ENCODE results near the gene RAC2.
"Not testable (repeated sequence)": the region's sequence is repeated elsewhere in the genome, so short reads cannot be mapped to it uniquely, and the experiment has no call there.

The RAC2 gene

DNA sequence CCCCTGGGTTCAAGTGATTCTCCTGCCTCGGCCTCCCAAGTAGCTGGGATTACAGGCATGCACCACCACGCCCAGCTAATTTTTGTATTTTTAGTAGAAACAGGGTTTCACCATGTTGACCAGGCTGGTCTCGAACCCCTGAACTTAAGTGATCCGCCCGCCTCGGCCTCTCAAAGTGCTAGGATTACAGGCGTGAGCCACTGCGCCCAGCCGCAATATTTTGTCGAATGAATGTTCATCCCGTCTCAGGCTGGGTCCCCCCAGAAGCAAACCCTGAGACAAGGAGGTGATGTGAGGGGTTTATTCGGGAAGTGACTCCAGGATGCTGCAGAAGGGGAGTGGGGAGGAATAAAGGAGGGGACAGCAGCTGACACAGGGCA is 10.7 kb downstream of the RAC2 start:
- DNase-seq = not testable (repeated sequence)

DNA sequence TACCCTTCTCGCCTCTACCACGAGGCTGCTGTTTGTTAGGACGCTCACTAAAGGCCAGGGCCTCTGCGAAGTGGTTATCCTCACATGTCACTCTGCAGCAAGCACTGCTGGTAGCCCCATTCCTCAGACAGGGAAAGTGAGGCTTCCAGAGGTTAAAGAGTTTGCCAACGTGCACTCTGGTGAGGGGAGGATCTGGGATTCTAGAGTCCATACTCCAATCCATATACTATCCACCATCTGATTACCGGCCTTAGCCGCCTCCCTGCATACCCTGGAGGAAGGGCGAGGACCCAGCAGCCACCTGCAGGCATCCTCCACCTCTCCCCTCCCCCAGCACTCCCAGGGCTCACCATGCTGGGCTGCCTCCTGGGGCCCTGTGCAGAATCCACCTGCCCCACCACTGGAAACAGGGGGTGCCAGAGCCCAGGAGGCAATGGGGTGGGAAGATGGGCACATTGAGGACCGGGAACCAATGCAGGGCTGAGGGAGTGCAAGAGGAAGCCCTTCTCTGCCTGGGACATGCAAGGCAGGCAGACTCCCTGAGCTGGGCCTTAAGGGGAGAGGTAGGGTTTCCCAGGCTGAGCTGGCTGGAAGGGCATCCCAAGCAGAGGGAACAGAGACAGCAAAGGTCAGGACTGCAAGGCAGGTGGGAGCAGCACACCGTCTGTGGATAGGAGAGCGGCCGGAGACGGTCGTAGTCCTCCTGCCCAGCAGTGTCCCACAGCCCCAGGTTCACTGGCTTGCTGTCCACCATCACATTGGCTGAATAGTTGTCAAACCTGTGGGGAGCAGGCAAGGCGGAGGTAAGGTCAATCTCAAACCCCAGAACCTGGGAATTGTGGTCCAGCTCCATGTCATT is 11.7 kb downstream of the RAC2 start:
- no peak for DNase-seq

DNA sequence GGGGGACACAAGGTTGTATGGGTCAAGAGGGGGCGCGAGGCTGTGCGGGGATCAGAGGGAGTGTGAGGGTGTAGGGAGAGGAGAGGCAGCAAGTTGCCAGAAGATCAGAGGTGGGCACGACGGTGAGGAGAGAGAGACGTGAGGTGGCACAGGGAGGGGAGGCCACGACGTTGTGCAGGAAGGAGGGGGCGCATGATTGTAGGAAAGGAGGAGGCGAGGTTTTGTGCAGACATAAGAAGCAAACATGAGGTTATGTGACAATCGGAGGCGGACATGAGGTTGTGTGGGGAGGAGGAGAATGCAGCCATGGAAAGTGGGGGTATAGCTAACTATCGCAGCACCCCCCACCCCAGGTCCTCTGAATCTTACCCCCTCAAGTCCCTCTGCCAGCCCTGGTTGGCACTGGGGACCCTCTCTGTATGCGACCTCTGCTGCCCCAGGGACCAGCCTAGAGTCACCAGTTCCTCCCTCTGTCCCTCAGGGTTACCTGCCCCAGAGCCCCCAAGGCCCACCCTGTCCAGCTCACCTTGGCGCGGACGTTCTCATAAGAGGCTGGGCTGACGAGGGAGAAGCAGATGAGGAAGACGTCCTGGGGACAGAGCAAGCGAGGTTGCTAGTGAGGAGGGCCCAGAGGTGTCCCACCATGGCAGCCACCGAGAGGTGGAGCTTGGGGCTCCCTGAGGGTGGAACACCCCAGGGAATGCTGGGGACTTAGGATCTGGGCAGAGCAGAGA is 12.5 kb downstream of the RAC2 start:
- no peak for DNase-seq

DNA sequence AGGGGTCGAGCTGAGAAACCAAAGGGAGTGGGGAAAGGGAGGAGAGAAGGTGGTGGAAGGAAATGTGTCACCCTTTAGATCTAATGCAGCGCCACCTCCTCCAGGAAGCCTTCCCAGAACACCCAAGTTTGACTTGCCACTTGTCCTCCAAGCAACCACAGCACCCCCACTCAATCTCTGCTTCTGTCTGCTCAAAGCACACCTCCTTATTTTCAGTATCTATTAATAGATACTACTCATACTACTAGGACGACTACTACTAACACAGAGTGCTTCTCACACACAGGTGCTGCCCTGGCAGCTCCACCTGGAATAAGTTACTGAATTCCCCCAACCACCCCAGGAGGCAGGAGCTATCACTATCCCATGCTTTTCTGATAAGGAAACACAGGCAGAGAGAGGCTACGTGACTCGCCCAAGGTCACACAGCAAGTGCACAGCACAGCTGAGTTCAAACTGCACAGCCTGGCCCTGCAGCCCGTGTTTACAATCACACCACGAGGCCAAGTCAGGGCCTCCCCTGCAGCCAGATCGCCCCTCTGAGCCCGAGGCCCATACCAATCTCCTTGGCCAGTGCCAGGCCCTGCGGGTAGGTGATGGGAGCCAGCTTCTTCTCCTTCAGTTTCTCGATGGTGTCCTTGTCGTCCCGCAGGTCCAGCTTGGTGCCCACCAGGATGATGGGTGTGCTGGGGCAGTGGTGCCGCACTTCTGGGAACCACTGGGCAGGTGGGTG is 13.2 kb downstream of the RAC2 start:
- no peak for DNase-seq

GRCh38 chr22:37229805-37230672 is 14.0 kb downstream of the RAC2 start:
- DNase-seq = peak; percentile 73

GRCh38 chr22:37229012-37229804 is 14.9 kb downstream of the RAC2 start:
- no peak for DNase-seq

DNA sequence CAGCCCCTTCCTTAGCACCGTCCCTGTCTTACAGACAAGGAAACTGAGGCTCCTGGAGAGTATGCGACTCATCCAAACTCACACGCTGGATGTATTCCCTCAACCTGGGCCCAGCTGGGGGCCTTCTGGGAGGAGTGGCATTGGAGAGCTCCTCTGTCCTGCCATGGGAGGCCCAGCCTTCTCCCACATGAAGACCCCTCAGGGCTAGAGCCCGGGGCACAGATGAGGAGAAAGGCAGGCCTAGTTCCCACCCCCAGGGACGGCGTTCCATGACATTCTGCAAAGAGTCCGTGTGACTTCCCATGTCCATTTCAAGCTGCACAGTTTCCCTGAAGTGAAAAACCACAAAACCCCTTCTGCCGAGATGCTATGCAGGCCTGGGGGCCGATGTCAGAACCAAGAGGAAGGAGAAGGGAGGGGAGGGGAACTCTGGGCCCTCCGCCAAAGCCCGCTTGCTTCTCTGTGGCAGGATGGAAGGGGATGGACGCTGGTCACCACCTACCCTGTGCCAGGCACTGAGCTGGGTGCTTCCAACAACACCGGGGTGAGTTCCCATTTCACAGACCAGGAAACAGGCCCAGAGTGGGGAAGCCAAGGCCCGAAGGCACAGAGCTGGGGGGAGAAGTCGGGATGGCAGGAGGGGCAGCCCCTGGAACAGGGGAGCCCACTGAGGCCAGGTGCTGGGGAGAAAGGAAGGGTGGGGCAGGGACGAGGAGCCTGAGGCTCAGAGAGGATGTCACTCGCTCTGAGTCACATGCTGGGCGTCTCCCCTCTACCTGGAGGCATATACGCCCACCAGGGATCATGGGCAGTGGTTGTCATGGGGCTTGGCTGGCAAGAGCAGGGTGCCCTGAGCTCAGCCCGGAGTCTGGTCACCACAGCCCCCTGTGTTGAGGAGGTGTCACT is 15.7 kb downstream of the RAC2 start:
- DNase-seq = peak; percentile 31

DNA sequence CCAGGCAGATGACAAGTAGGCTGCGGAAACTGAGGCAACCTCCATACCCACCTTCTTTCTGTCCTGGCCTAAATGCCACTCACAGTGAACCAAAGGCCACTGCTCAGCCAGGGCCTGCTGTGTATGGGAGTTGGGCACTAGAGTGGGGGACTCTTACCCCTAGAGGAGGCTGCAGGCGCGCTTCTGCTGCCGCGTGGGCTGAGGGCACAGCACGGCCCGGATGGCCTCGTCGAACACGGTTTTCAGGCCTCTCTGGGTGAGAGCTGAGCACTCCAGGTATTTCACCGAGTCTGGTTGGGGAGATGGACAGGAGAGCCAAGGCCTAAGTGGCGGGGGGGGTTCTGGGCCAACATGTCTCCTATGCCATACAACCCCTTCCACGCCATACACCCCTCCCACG is 17.6 kb downstream of the RAC2 start:
- no peak for DNase-seq

- DNase-seq = no peak
Measured at GRCh38 chr22:37226087-37226486, 18.0 kb downstream of the RAC2 start.

- no peak for DNase-seq
Measured at GRCh38 chr22:37225481-37225880, 18.6 kb downstream of the RAC2 start.

DNA sequence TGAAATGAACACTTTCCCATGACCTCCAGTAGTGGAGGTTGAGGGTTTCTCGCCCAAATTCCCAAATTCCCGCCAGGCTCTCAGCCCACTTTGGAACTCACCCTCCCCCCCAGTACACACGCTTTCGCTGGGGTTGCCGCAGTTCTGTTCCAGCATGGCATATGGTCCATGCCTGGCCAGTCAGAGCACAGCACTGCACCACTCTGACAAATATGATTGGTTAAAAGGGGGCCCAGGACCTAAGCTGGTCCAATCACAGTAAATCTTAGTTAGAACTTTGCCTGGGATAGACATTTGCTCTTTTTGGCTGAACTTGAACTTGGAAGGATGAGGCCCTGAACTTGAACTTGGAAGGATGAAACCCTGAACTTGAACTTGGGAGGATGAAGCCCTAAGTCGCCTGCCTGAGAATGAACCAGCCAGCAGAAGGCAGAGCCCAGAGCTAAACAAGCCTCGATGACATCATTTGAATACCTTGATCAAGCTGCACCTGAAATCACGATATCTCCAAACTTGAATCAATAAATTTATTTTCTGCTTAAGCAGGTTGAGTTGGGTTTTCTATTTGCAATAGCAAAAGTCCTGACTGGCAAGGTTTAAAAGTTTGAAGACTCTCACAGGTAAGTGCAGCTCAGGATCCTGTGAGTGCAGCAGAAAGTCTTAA is 19.2 kb downstream of the RAC2 start:
- DNase-seq = no peak

DNA sequence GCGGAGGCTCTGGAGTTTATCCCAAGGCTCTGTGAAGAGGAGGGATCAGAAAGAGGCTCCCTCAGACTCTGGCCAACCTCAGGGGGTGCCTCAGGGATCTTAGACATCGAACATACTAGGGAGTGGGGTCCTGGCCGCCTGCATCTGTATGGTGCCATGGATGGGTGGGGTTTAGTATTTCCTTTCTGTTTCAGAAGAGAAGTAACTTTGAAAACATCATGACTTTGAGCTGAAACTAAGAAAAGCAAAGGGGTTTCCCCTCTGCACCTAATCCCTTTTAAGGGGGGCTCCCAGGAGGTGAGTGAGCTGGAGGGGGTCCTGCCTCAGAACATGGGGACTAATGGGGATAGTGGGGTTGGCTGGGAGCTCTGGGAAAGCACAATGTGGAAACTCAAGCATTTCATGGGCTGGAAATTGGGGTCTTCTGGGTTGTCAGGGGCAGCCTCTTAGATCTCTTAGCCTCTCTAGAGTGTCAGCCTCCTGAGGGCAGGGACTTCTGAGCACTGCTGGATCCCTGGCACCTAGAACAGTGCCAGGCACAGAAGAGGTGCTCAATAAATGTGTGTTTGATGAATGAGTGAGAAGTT is 20.0 kb downstream of the RAC2 start:
- no peak for DNase-seq

GRCh38 chr22:37222440-37222971 is 21.6 kb downstream of the RAC2 start:
- DNase-seq = no peak

DNA sequence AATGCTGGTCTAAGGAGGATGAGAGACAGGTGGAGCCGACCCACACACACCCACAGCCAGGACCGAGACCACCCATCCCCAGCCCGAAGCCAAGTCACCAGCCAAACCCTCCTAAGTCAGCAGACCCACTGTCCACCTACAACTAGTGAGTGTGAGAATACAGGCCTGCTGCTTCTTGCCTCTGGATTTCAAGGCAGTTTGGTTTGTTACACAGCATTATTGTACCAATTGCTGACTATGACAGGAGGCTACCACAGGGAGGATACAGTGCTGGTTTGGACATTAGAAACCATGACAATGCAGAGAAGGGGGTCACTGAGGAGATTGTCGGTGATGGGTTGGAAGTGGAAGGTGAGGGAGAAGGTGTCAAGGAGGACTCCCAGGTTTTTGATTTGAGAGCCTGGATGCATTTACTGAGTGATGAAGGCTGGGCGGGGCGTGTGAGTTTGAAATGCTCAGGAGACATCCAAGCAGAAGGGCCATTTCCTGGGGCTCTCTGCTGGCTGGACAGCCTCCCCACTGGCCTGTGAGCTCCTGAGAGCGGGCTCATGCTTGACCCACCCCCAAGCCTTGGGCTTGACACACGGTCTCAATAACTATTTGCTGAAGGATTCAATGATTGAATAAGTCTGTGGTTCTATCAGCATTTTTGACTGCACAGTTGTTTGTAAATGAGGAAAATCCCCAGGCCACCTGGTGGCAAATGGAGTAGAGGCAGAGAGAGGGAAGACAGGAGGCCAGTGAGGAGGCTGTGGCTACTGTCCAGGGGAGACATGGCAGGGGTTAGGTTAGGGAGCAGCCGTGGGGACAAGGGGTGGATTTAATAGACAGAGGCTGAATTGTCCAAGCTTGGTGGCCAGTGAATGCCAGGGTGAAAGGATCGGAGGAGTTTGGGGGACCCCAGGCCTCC is 22.4 kb downstream of the RAC2 start:
- DNase-seq = no peak

GRCh38 chr22:37220543-37220981 is 23.5 kb downstream of the RAC2 start:
- no peak for DNase-seq

DNA sequence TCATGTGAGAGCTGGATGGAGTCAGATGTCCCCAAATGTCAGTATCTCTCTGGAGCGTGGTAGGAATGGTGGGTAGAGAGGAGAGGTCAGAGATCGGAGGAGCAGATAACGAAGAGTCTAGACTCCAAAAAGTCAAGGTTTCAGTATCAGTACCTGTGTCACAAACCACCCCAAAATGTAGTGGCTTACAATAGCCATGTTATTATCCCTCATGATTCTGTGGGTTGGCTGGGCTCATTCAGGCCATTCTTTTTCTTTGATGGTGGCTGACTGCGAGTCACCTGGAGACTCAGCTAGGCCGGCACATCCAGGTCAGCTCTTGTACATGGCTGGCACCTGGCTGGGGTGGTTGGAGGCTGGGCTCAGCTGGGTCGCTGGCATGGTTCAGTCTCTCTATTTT is 24.5 kb downstream of the RAC2 start:
- DNase-seq = no peak

GRCh38 chr22:37218771-37219411 is 25.2 kb downstream of the RAC2 start:
- DNase-seq = no peak

- DNase-seq = no peak
Measured at GRCh38 chr22:37218399-37218770, 25.7 kb downstream of the RAC2 start.

Measured in KG1 (cell line).